HG03571 (cell line): ENCODE results near the gene SCAMP1.

Experiments used
- ATAC-seq: cut with Tn5 transposase; IDR thresholded peaks from one replicate; pipeline ENCODE4 v1.9.1; 2021; ENCODE audit not compliant: unreplicated experiment

SCAMP1 gene

DNA sequence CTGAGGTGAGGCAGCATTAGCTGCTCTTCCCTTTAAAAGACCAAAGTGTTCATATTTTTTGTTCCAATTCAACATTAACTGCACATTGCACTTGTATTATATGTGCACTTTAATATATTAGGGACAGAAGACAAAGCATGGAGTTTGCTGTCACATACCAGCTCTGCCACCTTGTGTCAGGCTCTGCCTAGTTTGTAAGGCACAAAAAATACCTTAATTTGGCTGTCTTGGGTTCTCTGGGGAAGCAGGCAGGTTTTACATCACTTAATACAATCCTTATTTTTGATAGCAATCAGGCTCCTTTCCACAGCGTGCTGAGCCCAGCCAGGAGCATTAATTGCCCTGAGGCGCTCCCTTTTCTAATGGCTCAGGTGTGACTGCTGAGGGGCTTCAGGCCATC, 131.8 kb downstream of the SCAMP1 start:
- no peak for ATAC-seq

DNA sequence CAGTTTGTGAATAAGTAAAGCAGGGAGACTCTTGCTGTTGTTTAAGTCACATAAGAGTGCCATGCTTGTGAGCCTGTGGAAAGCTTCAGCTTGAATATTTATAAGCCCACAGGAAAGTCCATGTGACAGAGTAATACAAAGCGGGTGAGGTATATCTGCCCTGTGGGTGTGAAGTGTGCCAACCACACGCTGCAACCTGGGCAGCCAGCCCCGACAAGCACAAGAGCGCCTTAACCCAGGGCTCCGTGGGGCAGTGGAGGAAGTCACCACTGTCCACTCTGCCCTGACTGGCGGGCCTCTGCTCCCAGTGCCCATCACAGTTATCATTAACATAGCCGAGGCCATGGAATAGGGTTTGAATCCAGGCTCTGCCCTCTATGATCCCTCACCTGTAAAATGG, 132.2 kb downstream of the SCAMP1 start:
- no peak for ATAC-seq

DNA sequence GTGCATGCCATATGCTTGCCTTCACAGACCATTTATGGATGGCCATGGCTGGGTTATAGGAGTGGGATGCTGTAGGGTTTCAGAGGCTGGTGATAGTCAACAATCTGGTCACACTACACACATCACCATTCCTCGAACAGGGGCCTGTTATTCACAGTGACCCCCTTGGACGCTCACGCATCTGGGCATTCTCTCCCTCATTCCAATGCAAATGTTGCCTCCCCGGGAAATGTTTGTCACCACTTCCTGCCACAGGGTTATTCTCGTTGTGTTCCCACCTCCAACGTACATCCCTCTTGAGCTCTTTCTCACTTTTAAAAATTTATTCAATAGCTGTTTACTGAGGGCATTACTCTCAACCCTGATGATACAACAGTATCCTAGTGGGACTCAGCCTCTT, 135.4 kb downstream of the SCAMP1 start:
- ATAC-seq: no peak

DNA sequence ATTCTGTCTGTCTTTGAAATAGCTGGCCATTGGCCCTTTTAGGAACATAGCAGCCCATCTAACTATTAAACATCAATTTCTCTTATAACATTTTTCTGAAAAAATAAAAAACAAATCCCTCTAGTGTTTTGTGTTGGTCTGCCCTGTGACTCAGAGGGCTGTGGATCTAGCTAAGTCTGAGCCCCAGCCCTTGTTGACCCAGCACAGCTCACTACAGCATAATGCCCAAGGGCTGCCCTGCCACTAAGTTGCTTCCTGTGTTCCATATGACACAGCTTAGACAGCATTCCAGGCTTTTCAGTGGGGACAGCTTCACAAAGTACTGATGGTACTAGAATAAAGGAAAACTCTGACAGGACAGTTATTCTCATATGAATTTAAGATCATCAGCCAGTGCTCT, 136.0 kb downstream of the SCAMP1 start:
- no peak for ATAC-seq

DNA sequence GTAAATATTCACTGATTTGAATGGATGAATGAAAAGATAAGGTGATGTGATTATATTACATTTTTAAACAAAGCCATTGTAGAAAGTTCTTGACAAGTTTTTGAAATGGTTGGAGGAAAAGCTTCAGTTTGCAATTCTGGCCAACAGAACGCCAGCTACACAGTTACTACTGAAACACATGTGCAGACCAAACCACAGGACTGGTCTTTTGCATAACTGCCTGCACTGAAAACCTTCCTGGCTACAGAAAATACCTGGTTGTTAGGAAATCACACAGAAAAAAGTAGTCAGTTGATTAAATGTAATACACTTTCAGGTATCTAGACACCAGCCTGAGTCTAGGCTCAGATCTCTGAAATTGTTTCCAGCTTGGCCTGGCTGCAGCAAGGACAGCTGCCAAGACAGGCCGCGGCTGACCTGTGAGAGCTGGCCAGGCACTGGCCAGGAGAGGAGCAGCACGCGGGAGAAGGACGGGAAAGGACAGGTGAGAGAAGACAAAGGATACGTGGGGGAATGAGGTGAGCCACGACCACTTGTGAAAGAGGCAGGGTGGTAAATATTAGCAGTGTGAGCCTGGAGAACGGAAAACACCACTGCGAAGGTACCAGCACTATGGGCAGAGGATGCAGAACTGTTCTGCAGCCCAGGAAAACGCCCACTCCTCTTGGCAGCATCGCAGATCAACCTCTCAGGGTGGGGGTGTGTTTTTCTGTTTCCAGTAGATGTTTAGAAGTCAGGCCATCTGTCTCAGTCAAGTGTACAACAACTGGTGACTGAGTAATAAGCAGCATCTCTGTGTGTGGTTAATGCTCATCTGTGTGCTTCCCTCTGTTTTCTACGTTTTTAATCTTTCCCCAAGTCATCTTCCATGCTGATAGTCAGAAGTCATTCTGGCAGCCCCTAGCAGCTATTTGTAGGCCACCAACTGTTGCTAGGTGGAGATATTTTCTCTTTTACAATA, 137.4 kb downstream of the SCAMP1 start:
- ATAC-seq: no peak

DNA sequence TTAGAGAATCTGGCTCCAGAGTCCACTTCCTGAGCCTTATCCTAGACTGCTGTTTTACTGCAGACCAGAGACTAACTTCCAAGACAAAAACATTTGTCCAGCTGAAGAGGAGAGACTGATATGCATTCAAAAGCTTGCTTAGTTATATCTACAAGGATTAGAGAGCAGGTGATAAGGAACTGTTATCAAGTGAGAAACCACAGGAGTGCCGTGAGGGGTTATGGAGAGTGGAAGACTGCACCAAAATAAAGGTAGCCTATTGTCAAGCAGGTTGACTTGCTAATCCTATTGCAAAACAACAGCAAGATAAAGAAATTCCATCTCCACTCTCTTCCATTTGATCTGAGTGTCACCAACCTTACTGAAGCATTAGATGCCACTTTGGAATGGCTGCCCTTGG, 139.1 kb downstream of the SCAMP1 start:
- no peak for ATAC-seq

DNA sequence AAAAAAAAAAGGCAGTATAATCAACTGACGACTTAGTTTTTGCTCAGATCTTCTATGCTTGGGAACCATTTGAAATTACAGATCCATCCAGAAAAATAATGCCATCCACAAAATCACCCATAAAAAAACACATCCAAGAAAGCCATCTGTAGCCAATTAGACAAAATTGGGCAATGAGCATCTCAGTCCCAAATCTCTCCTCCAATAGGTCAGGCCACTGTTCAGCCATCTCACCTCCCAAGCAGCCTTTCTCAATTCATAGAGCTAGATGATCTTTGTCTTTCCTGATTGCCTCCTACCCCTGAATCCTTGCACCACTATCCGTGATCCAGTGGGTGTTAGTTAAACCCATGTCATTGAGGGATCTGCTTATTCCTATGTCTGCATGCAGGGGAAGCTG, 139.6 kb downstream of the SCAMP1 start:
- ATAC-seq: no peak

DNA sequence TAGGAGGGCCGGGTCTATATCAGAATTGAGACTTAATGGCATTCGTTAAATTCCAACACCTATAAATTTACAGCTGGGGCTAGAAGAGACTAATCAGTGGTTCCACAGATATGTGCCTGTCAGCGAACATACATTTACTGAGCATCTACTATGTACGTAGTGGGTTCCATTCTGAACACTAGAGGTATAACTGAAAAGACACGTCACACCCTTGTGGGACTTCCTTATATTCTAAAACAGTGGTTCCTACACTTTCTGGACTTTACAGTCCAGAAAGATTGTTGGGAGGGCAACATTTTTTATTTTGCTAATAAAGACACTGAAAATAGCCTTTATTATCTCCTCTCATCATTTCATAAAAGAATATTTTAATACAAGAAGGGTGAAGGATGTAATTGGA, 140.5 kb downstream of the SCAMP1 start:
- ATAC-seq: no peak

DNA sequence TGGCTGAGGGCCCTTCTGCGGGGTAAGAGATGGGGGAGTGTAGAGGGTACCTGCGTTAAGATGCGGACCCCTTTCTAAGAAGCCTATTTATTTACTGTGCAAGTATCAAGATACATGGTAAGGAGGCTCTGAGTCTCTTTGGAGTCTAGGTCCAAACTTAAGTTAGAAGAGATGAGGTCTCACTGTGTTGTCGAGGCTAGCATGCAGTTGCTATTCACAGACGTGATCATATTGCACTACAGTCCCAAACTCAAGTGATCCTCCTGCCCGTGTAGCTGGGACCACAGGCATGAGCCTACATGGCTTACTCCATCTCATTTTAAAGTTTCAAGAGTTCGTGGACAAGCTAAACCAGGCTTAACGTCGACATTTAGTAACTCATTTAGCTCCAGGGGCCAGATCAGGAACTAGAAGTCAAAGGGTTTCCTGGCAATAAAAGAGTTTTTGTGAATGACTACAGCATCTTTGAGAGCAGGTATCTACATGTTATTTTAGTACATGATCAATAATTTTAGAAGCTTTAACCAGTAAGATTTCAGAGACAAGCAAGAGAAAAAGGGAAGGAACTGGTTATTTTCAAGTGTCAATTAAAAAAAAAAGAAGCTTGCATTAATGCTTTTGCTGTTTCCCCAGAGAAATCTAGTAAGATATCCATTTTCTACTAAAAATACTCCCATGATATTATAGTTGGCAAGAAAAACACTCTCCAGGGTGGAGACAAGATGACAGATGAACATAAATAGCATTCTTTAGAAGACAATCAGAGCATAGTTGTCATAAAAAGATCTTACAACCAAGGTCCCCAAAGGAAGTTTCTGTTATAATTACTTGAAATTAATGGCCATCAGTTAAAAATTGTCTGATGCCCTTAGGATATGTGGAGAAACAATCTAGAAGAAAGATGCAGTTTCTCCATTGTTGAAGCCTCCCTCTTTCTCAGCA, 141.3 kb downstream of the SCAMP1 start:
- ATAC-seq: no peak

DNA sequence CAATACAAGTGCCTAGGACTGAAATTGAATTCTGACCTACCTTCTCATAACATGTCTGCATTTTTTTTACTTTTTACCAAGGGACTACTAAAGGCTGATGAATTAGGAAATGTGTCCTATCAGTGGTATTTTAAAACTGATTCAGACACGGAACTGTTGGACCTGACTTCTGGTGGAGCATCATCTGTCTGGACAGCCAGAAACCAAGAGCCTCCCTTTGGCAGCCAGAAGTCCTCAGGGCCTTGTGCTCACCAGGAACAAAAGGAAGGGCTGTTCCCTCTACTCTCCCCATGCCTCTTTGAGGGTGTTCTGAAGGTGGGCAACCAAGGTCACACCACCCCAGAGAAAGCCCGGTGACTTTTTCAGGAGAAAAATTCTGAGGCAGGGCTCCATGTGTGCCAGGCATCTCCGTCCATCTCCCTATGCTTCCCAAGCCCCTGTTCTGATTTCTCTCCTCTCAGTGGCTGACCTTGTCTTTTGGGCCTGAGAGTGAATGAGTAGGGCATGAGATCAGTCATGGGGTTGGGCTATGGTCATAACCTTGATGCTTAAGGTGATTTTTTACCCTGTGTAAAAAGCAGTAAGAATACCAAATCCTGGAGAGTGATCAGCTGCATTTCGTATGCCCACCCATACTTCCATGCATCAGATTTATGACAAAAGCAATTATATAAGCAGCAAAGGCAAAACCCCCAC, 143.7 kb downstream of the SCAMP1 start:
- no peak for ATAC-seq

DNA sequence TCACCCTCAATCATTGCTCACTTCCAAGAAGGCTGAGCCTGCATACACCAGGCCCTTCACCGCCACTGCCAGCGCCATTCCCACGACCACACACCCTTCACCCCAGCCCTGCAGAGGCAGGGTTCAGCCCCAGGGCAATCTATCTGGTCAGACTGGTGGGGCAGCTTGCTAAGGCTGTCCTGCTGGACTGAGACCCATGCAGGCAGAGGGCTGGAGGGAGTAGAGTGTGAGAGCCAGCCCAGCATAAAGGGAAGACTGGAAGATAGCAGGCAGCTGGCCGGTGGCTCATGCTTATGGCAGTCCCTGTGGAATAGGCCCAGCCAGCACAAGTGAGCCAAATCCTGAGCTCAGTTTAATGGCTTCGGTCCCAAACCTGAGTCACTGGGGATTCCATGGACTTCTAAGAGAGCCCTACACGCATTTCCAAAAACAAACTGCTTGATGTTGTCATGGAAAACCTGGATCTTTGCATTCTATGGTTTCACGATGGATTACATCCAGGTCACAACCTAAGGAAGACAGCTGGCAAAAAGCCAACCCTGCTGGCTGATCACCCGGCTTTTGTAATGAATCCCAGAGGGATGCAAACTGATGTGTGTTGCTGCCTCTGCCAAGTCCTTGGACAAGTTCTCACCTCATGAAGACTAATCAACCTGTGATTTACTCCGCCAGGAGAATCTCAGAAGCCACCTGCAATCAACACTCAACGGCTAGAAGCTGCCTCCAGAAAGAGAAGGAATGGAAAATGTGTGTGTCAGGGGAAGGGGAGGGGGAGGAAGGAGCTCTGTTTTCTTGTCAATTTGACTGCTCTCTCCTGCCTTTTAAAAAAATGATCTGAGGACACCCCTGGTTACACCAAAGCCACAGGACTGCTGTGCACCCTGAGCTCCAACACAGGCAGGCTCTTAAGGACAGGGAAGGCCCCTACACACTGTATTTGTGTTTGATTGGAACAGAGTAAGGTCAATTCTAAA, 144.6 kb downstream of the SCAMP1 start:
- no peak for ATAC-seq

DNA sequence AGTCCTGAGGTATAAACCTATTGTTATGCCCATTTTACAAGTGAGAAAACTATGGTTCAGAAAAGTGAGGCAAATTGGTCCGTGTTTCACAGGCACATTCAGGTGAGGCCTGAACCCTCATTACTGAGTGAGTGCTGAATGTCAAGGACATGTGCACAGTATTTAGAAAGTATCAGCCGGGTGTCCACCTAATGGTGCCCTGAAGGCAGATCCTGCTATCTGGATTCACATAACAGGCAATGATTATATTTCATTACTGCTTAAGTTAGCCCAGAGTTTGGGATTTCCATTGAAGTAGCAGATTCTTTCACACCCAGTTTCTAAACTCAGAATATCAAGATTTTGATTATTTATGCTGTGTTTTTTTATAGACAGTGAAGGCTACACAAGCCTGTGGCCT, 145.4 kb downstream of the SCAMP1 start:
- no peak for ATAC-seq

DNA sequence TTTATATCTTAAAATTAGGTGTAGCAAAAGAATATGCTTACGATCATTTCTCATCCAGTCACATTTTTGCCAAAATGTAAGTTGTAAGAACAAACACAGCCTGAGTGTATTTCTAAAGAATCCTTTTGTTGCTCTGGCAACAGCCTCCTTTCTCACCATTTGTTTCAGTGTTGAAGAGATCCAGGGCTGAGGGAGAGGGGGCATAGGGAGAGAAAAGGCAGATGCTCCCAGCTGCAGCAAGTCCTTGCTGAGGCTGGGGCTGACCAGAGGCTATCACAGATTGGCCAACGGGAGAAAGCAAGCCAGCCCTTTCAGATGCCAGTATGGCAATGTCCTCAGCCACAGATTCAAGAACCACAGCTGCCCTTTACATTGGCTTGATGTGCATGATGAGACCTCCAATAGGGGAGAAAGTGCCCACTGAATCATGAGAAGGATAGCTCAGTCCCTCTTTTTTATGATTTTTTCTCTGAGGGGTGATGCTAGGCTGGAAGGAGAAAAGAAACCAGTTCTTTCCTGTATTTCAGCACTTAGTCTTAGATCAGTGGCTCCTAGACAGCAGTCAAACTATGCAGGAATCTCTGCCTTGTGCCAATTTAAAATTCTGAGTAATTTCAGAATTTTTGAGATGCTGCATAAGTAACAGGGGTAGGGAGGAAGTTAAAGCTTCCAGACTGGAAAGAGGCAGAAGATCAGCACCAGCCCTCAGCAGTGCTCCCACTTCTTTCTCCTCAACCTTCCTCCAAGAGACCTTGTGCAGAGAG, 146.0 kb downstream of the SCAMP1 start:
- ATAC-seq: no peak

DNA sequence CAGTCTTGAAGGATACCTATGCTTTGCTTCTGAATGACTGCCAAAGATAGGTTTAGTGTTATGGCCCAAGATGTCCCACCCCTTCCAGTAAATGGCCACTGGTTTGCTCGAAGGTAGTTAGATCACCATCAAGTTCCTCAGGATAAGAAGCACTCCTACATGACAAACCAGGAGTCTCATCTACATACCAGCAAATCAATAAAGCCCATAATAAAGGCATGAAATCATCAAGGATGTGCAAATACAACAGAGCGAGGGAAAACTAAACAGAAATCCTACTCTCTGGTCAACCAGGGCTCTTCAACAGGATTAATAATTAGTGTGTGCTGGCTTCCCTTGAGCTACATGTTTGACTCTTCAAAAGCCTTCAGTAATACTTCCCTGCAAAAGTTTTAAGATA, 147.1 kb downstream of the SCAMP1 start:
- ATAC-seq: no peak

DNA sequence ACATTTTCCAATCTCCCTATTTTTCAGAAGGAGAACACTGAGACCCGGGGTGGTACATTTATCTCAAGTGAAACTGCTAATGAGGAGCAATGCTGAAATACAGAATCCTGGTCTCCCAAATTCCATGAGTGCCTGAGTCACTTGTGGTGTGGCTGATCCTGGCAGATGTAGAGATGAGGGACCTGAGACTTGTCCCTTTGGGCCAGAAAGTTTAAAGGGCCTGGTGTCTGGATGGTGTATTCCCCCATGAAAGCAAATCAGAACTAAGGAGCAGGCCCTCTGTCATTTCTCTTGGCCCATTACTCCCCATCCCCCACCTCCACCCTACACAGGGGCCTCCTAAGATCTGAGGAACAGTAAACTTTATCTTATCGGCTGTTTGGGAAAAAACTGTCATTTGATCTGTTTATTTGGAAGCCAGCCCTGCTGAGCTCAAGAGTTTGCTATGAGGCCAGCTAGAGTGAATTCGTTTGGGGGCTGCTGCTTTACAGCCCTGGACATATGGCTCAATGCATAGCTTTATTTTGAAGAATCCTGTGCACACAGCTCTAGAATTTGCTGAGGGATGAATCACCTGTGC, 147.9 kb downstream of the SCAMP1 start:
- no peak for ATAC-seq

DNA sequence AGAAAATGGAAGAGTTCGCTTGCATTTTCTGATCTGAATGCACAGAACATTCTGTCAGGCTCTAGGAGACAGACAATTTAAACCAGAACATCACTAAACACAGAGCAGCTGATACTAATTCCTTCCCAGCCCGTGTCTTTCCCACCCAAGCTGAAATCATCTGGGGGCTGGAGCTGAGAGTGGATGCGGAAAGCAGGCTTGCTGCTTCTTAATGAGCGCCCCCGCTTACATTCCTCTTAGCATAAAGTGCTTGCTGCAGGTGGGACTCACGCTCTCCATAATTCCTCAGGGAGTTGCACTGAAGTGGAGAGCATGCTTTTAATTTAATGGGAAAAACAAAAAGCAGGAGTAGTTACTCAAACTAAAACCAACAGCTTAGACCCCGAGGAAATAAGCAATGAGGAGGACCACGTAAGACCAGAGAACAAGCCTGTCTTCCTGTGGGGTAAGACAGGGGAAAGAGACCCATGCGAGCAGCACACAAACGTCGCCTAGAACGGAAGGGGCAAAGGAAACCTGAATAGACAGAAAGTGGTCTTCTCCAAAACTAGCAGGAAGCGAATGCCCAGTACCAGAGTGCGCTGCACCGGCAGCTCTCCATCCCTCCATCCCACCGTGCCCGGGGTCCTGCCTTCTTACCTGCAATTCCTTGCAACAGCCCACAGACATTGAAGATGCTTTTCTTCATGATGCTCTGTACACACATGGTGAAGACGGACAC, 148.9 kb downstream of the SCAMP1 start:
- no peak for ATAC-seq

DNA sequence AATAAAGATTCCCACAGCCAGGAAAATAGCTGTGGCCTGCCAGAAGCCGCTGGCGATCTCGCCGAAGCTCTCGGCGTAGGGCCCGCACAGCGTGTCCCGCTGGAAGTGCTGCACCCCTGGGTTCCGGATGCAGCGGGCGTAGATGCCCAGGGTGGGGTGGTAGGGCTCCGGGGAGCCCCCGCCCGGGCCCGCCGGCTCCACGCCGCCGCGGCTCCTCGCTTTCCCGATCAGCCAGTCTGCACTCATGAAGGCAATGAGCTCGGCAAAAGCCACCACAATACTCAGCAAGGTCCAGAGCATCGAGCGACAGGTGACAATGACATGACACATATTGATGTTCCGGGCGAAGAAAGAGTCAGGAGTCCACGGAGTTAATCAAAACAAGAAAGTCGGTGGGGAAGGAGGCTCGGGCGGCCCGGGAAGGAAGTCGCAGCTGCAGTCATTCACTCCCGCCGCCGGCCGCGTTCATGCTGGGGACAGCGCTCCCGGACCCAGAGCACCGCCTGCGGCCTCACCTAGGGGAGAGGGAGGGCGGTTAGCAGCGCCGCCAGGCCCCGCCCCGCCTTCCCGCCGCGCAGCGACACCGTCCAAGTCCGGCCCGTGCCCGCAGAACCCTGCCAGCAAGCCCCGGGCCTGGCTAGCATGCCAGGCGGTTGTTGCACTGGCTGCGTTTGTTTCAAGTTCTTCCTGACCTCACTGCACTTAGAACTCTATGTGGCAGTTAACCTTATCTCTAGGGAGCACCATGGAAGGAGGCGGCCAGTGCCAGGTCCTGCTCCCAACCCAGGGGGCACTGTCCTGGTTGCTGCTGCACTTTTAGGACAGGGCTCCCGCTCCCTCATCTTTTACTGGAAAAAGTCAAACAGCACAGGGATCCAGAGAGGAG, 149.7 kb downstream of the SCAMP1 start:
- ATAC-seq: peak; percentile 68
